B cell (primary cell): ENCODE results near the gene MMP15.

Experiments
- EZH2 ChIP-seq: IDR thresholded peaks from 2 replicates; pipeline ENCODE4 v1.6.1; 2012; ENCODE audit warnings: borderline replicate concordance, low read depth, mild to moderate bottlenecking, moderate library complexity, low read length; ENCODE audit not compliant: insufficient read depth, poor library complexity, severe bottlenecking
- TF ChIP-seq, protein P1 (sequence below): fragments of 200-600 bp; IDR thresholded peaks from one replicate; pipeline ENCODE4 v1.8.0; 2022; ENCODE audit warnings: antibody characterized with exemption, mild to moderate bottlenecking

DNA sequence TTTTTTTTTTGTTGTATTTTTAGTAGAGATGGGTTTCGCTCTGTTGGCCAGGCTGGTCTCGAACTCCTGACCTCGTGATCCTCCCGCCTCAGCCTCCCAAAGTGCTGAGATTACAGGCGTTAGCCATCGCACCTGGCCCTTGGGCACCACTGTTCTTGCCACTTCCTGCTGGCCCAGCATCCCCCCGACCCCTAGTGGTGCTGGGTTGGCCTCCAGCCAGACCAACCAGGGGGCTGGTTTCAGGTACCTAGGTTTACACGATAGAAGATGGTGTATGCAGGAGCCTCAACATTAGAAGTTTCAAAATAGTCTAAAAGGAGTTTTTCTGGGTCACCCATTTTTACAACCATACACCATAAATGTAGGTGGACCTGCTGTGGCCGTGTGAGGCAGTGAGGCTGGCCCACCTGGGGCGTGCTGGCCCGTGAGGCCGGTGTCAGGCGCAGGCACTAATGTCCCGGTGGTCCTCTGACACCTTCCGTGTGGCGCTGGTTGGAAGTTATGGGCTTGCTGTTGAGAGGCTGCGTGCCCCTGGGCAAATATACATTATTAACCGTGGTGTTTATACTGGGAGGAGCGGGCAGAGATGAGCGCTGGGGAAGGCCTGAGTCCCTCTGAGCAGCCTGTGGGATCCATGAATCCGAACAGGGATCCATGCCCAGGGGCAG lies 60.2 kb downstream of the MMP15 start:
- TF ChIP-seq, protein P1, sequence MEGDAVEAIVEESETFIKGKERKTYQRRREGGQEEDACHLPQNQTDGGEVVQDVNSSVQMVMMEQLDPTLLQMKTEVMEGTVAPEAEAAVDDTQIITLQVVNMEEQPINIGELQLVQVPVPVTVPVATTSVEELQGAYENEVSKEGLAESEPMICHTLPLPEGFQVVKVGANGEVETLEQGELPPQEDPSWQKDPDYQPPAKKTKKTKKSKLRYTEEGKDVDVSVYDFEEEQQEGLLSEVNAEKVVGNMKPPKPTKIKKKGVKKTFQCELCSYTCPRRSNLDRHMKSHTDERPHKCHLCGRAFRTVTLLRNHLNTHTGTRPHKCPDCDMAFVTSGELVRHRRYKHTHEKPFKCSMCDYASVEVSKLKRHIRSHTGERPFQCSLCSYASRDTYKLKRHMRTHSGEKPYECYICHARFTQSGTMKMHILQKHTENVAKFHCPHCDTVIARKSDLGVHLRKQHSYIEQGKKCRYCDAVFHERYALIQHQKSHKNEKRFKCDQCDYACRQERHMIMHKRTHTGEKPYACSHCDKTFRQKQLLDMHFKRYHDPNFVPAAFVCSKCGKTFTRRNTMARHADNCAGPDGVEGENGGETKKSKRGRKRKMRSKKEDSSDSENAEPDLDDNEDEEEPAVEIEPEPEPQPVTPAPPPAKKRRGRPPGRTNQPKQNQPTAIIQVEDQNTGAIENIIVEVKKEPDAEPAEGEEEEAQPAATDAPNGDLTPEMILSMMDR: no peak
- TF ChIP-seq EZH2: no peak
